GM23338 (cell line): ENCODE results near the gene GCSH. TPM values are rescaled to one million over a fixed set of nuclear protein-coding genes. Genes with fewer than 3 reads are reported as not detected.

Experiments
- ATAC-seq: fragments of 200-7000 bp; cut with Tn5 transposase; 3 replicates; pipeline ENCODE4 v1.9.1; 2020
- DNase-seq: peaks from one replicate; pipeline ENCODE4 v3.0.0-alpha.2; 2015; ENCODE audit warnings: low spot score
- H2AFZ ChIP-seq: fragments of 200-600 bp; sonication (generic); 2 replicates; pipeline ENCODE4 v1.8.0; 2016; ENCODE audit warnings: antibody characterized with exemption, mild to moderate bottlenecking, moderate library complexity
- H3F3A ChIP-seq: fragments of 200-600 bp; sonication (generic); replicated peaks from 2 replicates; pipeline ENCODE4 v1.8.0; 2017; ENCODE audit warnings: antibody characterized with exemption, mixed run types, low read depth
- H3K27ac ChIP-seq: fragments of 200-600 bp; sonication (generic); 2 replicates; pipeline ENCODE4 v1.6.1; 2016; ENCODE audit warnings: low read depth
- H3K27me3 ChIP-seq: fragments of 200-600 bp; sonication (generic); 2 replicates; pipeline ENCODE4 v1.8.0; 2016; ENCODE audit warnings: mild to moderate bottlenecking, mixed run types, moderate library complexity; ENCODE audit not compliant: insufficient read depth
- H3K36me3 ChIP-seq: fragments of 200-600 bp; sonication (generic); 2 replicates; pipeline ENCODE4 v1.8.0; 2016; ENCODE audit warnings: mild to moderate bottlenecking; ENCODE audit not compliant: insufficient read depth
- H3K4me1 ChIP-seq: fragments of 200-600 bp; sonication (generic); 2 replicates; pipeline ENCODE4 v1.8.0; 2016; ENCODE audit warnings: mild to moderate bottlenecking, moderate library complexity; ENCODE audit not compliant: insufficient read depth
- H3K4me2 ChIP-seq: fragments of 200-600 bp; sonication (generic); 2 replicates; pipeline ENCODE4 v1.7.1; 2017; ENCODE audit warnings: mixed run types
- H3K4me3 ChIP-seq: fragments of 200-600 bp; sonication (generic); 2 replicates; pipeline ENCODE4 v1.6.1; 2016; ENCODE audit warnings: mixed run types
- H3K79me2 ChIP-seq: fragments of 200-600 bp; sonication (generic); replicated peaks from 2 replicates; pipeline ENCODE4 v1.8.0; 2017; ENCODE audit warnings: mild to moderate bottlenecking; ENCODE audit not compliant: insufficient read depth
- H3K9me2 ChIP-seq: fragments of 200-600 bp; sonication (generic); 2 replicates; pipeline ENCODE4 v1.8.0; 2017; ENCODE audit not compliant: insufficient read depth
- H4K20me1 ChIP-seq: fragments of 200-600 bp; sonication (generic); replicated peaks from 2 replicates; pipeline ENCODE4 v1.8.0; 2017; ENCODE audit warnings: mild to moderate bottlenecking; ENCODE audit not compliant: insufficient read depth
- H3K27ac Mint-ChIP-seq: 2 replicates; pipeline ENCODE4 v1.8.0; 2020; ENCODE audit warnings: inconsistent platforms, mild to moderate bottlenecking, moderate library complexity, mixed read lengths
- H3K27me3 Mint-ChIP-seq: 3 replicates; pipeline ENCODE4 v1.8.0; 2022; ENCODE audit warnings: low read depth, mild to moderate bottlenecking, moderate library complexity, mixed read lengths, inconsistent platforms; ENCODE audit not compliant: insufficient read depth, poor library complexity
- H3K36me3 Mint-ChIP-seq: 3 replicates; pipeline ENCODE4 v1.8.0; 2021; ENCODE audit warnings: low read depth, mild to moderate bottlenecking, inconsistent platforms, moderate library complexity, mixed read lengths
- H3K4me1 Mint-ChIP-seq: 3 replicates; pipeline ENCODE4 v1.8.0; 2020; ENCODE audit warnings: mild to moderate bottlenecking, inconsistent platforms, mixed read lengths
- H3K4me3 Mint-ChIP-seq: 3 replicates; pipeline ENCODE4 v1.8.0; 2021; ENCODE audit warnings: moderate library complexity, mild to moderate bottlenecking, inconsistent platforms, mixed read lengths
- H3K9me3 Mint-ChIP-seq: 3 replicates; pipeline ENCODE4 v1.8.0; 2020; ENCODE audit warnings: moderate library complexity, mild to moderate bottlenecking, inconsistent platforms, mixed read lengths
- CTCF ChIP-seq, 2 experiments: fragments of 200-600 bp in 1 of 2; sonication (generic) in 1 of 2; conservative IDR thresholded peaks; 2 replicates each; pipeline versions ENCODE4 v1.5.1 to v1.6.1; 2016 to 2017; ENCODE audit warnings: antibody characterized with exemption in 2 of 2, low read depth in 2 of 2, mild to moderate bottlenecking in 2 of 2, moderate library complexity in 1 of 2
- ETS1 ChIP-seq: IDR thresholded peaks from 2 replicates; pipeline ENCODE4 v1.6.1; 2016; ENCODE audit warnings: antibody characterized with exemption
- EZH2 ChIP-seq: fragments of 200-600 bp; sonication (generic); IDR thresholded peaks from one replicate; pipeline ENCODE4 v1.8.0; 2017; ENCODE audit warnings: antibody characterized with exemption, mild to moderate bottlenecking, low read depth; ENCODE audit not compliant: unreplicated experiment
- EZH2phosphoT487 ChIP-seq: fragments of 200-600 bp; sonication (generic); IDR thresholded peaks from one replicate; pipeline ENCODE4 v1.8.1; 2018; ENCODE audit warnings: antibody characterized with exemption; ENCODE audit not compliant: unreplicated experiment
- JUNB ChIP-seq: IDR thresholded peaks from one replicate; pipeline ENCODE4 v1.6.1; 2016; ENCODE audit warnings: antibody characterized with exemption; ENCODE audit not compliant: unreplicated experiment
- NANOG ChIP-seq: IDR thresholded peaks from 2 replicates; pipeline ENCODE4 v1.6.1; 2016; ENCODE audit warnings: antibody characterized with exemption, borderline replicate concordance
- POLR2AphosphoS5 ChIP-seq: IDR thresholded peaks from 2 replicates; pipeline ENCODE4 v1.6.1; 2016; ENCODE audit warnings: antibody characterized with exemption, low read depth
- REST ChIP-seq: IDR thresholded peaks from one replicate; pipeline ENCODE4 v1.6.1; 2018; ENCODE audit warnings: antibody characterized with exemption; ENCODE audit not compliant: unreplicated experiment
- STAT1 ChIP-seq: IDR thresholded peaks from one replicate; pipeline ENCODE4 v1.6.1; 2016; ENCODE audit warnings: antibody characterized with exemption; ENCODE audit not compliant: unreplicated experiment
- ZNF114 ChIP-seq: fragments of 250-450 bp; sonication (Bioruptor Pico); IDR thresholded peaks from 2 replicates; pipeline ENCODE4 v1.5.0; 2020; ENCODE audit warnings: mild to moderate bottlenecking, moderate library complexity
- ZNF331 ChIP-seq: fragments of 250-450 bp; sonication (Bioruptor Pico); IDR thresholded peaks from 2 replicates; pipeline ENCODE4 v1.5.0; 2020; ENCODE audit warnings: low read depth, mild to moderate bottlenecking, moderate library complexity
- polyA plus RNA-seq: library from polyadenylated mRNA; unstranded; fragments of >200 nt; fragmentation: Nextera tagmentation; extraction: Ambion mirVana; gene quantifications from 2 replicates; pipeline ENCODE4 v1.2.1, GENCODE V29; 2016
- total RNA-seq: library from RNA; depleted of rRNA; stranded (reverse); fragments of >200 nt; shearing (Covaris generic); gene quantifications from 2 replicates; pipeline ENCODE4 v1.2.3, GENCODE V29; 2014

GCSH gene
- total and polyA plus RNA-seq, 2 experiments from 2014 or later, result 118 to 389 TPM

- no peak for TF ChIP-seq EZH2
- no peak for TF ChIP-seq EZH2phosphoT487
- no peak for TF ChIP-seq ZNF114 (CRISPR knock-in tag)
- no peak for TF ChIP-seq POLR2AphosphoS5
- TF ChIP-seq NANOG, result no peak
- no peak for TF ChIP-seq REST
- TF ChIP-seq ETS1, result no peak
- TF ChIP-seq ZNF331 (CRISPR knock-in tag), result no peak
- no peak for TF ChIP-seq STAT1
- no peak for TF ChIP-seq CTCF (conservative IDR thresholded peaks at IDR 0.05; ENCODE audit: low read depth in 2 of 2)
- TF ChIP-seq JUNB, result no peak
These were observed 9.8 kb upstream of the GCSH start (continued) for GRCh38 chr16:81105946-81106345.

GRCh38 chr16:81101702-81102101 is 5.5 kb upstream of the GCSH start:
- ATAC-seq, result no peak
- H4K20me1 ChIP-seq, result no peaks in the 10 kb centered on the region
- H3K27me3 ChIP-seq, result no peaks in the 10 kb centered on the region
- no peak overlapping the region for H3K4me3 ChIP-seq
- H2AFZ ChIP-seq, result no peak overlapping the region
- no peak overlapping the region for H3K27ac ChIP-seq
- H3K4me2 ChIP-seq, result no peak overlapping the region
- Mint-ChIP-seq H3K27ac (no peak overlapping the region), H3K9me3 (no peaks in the 10 kb centered on the region; the same call in 2 of the 3 replicates), H3K4me3 (no peak overlapping the region), H3K27me3 (peaks cover 2% of the 10 kb centered on the region), H3K4me1 (peaks cover 2% of the 10 kb centered on the region; the same call in 2 of the 3 replicates), H3K36me3 (no peaks in the 10 kb centered on the region)
- peaks cover 6% of the 10 kb centered on the region; the same call in 1 of the 2 replicates for H3K9me2 ChIP-seq
- H3F3A ChIP-seq, result no peaks in the 10 kb centered on the region
- H3K79me2 ChIP-seq, result no peaks in the 10 kb centered on the region
- no peaks in the 10 kb centered on the region for H3K36me3 ChIP-seq
- no peaks in the 10 kb centered on the region for H3K4me1 ChIP-seq
- DNase-seq, result no peak
- no peak for TF ChIP-seq ETS1
- TF ChIP-seq ZNF331 (CRISPR knock-in tag), result no peak
- no peak for TF ChIP-seq CTCF (conservative IDR thresholded peaks at IDR 0.05; ENCODE audit: low read depth in 2 of 2)
- TF ChIP-seq JUNB, result no peak
- TF ChIP-seq EZH2phosphoT487, result no peak
